HepG2 (cell line): Measurements from ENCODE around the gene ZNF540. TPM values are rescaled to one million over a fixed set of nuclear protein-coding genes. Genes with fewer than 3 reads are reported as not detected.

Experiments used
- ELF1 ChIP-seq: sonication (generic); formaldehyde crosslinking; IDR thresholded peaks from 2 replicates; pipeline ENCODE4 v1.4.0; 2020; ENCODE audit warnings: missing genetic modification reagents
- GZF1 ChIP-seq: sonication (generic); formaldehyde crosslinking; IDR thresholded peaks from 2 replicates; pipeline ENCODE4 v1.5.1; 2020; ENCODE audit warnings: mild to moderate bottlenecking, missing genetic modification reagents
- HNRNPL ChIP-seq: fragments of 200-400 bp; formaldehyde crosslinking; IDR thresholded peaks from 2 replicates; pipeline ENCODE4 v1.6.1; 2017; ENCODE audit warnings: mild to moderate bottlenecking, low read depth, low read length
- JARID2 ChIP-seq: sonication (generic); formaldehyde crosslinking; IDR thresholded peaks from 2 replicates; pipeline ENCODE4 v1.8.1; 2023; ENCODE audit warnings: missing genetic modification reagents, inconsistent platforms; ENCODE audit not compliant: insufficient replicate concordance
- KMT2B ChIP-seq: IDR thresholded peaks from 2 replicates; pipeline ENCODE4 v1.6.1; 2016; ENCODE audit warnings: missing genetic modification reagents, missing compliant biosample characterization
- PHF8 ChIP-seq: sonication (generic); formaldehyde crosslinking; IDR thresholded peaks from 2 replicates; pipeline ENCODE4 v1.5.0; 2020; ENCODE audit warnings: missing genetic modification reagents
- SOX6 ChIP-seq, 2 experiments: fragments of 450-650 bp in 1 of 2; sonication (generic) in 1 of 2; formaldehyde crosslinking in 1 of 2; IDR thresholded peaks; 2 replicates each; pipeline versions ENCODE4 v1.4.0 to v1.6.1; 2017 to 2020; ENCODE audit warnings: antibody characterized with exemption in 1 of 2, mild to moderate bottlenecking in 1 of 2, missing genetic modification reagents in 1 of 2
- SSRP1 ChIP-seq: IDR thresholded peaks from 2 replicates; pipeline ENCODE4 v1.6.1; 2016; ENCODE audit warnings: control low read depth
- TBX2 ChIP-seq: sonication (generic); formaldehyde crosslinking; IDR thresholded peaks from 2 replicates; pipeline ENCODE4 v1.5.0; 2020; ENCODE audit warnings: missing genetic modification reagents, mild to moderate bottlenecking, borderline replicate concordance
- TCF7L2 ChIP-seq: IDR thresholded peaks from 2 replicates; pipeline ENCODE4 v1.6.1; 2011; ENCODE audit warnings: mild to moderate bottlenecking, low read depth, low read length, moderate library complexity
- ZBTB8A ChIP-seq: sonication (generic); formaldehyde crosslinking; IDR thresholded peaks from 2 replicates; pipeline ENCODE4 v1.4.0; 2020; ENCODE audit warnings: mild to moderate bottlenecking, low read depth, missing genetic modification reagents, borderline replicate concordance
- ZSCAN22 ChIP-seq: sonication (generic); formaldehyde crosslinking; IDR thresholded peaks from 2 replicates; pipeline ENCODE4 v1.4.0; 2020; ENCODE audit warnings: mild to moderate bottlenecking, missing genetic modification reagents
- polyA plus RNA-seq, 8 experiments: library from polyadenylated mRNA; depleted of rRNA in 3 of 8; stranded (reverse) in 7 of 8; unstranded in 1 of 8; fragments of >200 nt; fragmentation: Illumina TruSeq in 4 of 8; extraction: Trizol in 4 of 8; gene quantifications; 2 replicates each; pipeline versions ENCODE4 v1.2.1 to v1.2.3, GENCODE V29; 2011 to 2016; ENCODE audit warnings: low read depth in 4 of 8, missing spikeins in 1 of 8, mixed read lengths in 1 of 8; ENCODE audit not compliant: insufficient read depth in 1 of 8
- total RNA-seq, 5 experiments: library from RNA; depleted of rRNA; stranded (reverse); fragments of >200 nt; fragmentation: Illumina TruSeq; extraction: Trizol; gene quantifications; 2 replicates each; pipeline ENCODE4 v1.2.3, GENCODE V29; 2016; ENCODE audit warnings: low read depth in 1 of 5
- TF ChIP-seq, protein P1 (sequence below), 2 experiments: sonication (generic) in 1 of 2; formaldehyde crosslinking in 1 of 2; IDR thresholded peaks; 2 replicates each; pipeline versions ENCODE4 v1.4.0 to v1.6.1; 2018 to 2020; ENCODE audit warnings: missing genetic modification reagents in 2 of 2, borderline replicate concordance in 1 of 2, low read depth in 1 of 2, mild to moderate bottlenecking in 1 of 2, missing biosample characterization in 1 of 2
- TF ChIP-seq, protein P2 (sequence below): sonication (generic); formaldehyde crosslinking; IDR thresholded peaks from 2 replicates; pipeline ENCODE4 v1.5.0; 2020; ENCODE audit warnings: mild to moderate bottlenecking, missing genetic modification reagents
- TF ChIP-seq, protein P3 (sequence below): sonication (generic); formaldehyde crosslinking; IDR thresholded peaks from 2 replicates; pipeline ENCODE4 v1.4.0; 2020; ENCODE audit warnings: mild to moderate bottlenecking, missing genetic modification reagents
- TF ChIP-seq, protein P4 (sequence below): sonication (generic); formaldehyde crosslinking; IDR thresholded peaks from 2 replicates; pipeline ENCODE4 v1.4.0; 2020; ENCODE audit warnings: missing genetic modification reagents, borderline replicate concordance
- TF ChIP-seq, protein P5 (sequence below): sonication (generic); formaldehyde crosslinking; IDR thresholded peaks from 2 replicates; pipeline ENCODE4 v1.5.0; 2020; ENCODE audit warnings: mild to moderate bottlenecking, missing genetic modification reagents
- TF ChIP-seq, protein P6 (sequence below): sonication (generic); formaldehyde crosslinking; IDR thresholded peaks from 2 replicates; pipeline ENCODE4 v1.5.0; 2020; ENCODE audit warnings: missing genetic modification reagents

ZNF540 gene
- total and polyA plus RNA-seq, 2 of the 13 experiments (the other 11 are each of a cell fraction or from before 2014, with no cell fraction given), result 0.21 to 0.40 TPM

DNA sequence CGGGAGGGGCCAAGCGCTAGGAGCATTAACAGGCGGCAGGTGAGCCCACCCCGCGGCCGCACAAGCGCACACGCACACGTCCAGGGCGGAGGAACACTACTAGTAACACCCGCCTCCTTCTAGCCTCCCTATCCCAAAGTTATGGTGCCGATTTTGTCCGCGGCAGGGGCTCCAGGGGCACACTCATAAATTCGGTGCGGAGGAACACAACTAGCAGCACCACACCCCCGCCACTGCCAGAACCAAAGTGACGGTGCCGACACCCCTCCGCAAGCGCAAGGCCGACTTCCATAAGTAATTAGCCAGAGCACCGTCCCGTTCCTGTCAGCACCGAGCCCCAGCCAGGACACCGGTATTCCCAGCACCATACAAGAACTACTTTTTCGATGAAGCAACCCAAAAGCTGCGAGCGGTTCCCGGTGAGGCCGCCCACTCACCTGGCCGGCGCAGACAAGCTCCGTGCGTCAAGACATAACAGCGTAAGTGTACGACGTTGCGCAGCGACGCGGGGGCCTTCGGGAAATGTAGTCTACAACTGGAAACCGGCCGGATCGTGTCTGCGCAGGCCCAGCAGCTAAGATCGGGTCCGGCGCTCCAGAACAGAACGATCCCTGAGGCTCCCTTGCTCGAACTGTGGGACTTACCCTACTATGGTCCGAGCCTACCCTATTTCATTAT, at the start of gene ZNF540, which contains the start of gene ZNF571 (continued):
- TF ChIP-seq, protein P1, sequence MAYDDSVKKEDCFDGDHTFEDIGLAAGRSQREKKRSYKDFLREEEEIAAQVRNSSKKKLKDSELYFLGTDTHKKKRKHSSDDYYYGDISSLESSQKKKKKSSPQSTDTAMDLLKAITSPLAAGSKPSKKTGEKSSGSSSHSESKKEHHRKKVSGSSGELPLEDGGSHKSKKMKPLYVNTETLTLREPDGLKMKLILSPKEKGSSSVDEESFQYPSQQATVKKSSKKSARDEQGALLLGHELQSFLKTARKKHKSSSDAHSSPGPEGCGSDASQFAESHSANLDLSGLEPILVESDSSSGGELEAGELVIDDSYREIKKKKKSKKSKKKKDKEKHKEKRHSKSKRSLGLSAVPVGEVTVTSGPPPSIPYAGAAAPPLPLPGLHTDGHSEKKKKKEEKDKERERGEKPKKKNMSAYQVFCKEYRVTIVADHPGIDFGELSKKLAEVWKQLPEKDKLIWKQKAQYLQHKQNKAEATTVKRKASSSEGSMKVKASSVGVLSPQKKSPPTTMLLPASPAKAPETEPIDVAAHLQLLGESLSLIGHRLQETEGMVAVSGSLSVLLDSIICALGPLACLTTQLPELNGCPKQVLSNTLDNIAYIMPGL (CRISPR knock-in tag; IDR thresholded peaks at IDR 0.05; ENCODE audit: borderline replicate concordance in 1 of 2, low read depth in 1 of 2), result peak; percentile 62 to 75; a peak in 3 of 4 replicates
- TF ChIP-seq, protein P2, sequence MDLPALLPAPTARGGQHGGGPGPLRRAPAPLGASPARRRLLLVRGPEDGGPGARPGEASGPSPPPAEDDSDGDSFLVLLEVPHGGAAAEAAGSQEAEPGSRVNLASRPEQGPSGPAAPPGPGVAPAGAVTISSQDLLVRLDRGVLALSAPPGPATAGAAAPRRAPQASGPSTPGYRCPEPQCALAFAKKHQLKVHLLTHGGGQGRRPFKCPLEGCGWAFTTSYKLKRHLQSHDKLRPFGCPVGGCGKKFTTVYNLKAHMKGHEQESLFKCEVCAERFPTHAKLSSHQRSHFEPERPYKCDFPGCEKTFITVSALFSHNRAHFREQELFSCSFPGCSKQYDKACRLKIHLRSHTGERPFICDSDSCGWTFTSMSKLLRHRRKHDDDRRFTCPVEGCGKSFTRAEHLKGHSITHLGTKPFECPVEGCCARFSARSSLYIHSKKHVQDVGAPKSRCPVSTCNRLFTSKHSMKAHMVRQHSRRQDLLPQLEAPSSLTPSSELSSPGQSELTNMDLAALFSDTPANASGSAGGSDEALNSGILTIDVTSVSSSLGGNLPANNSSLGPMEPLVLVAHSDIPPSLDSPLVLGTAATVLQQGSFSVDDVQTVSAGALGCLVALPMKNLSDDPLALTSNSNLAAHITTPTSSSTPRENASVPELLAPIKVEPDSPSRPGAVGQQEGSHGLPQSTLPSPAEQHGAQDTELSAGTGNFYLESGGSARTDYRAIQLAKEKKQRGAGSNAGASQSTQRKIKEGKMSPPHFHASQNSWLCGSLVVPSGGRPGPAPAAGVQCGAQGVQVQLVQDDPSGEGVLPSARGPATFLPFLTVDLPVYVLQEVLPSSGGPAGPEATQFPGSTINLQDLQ (CRISPR knock-in tag), result peak; percentile 35; the same call in 1 of the 2 replicates
- TF ChIP-seq, protein P3, sequence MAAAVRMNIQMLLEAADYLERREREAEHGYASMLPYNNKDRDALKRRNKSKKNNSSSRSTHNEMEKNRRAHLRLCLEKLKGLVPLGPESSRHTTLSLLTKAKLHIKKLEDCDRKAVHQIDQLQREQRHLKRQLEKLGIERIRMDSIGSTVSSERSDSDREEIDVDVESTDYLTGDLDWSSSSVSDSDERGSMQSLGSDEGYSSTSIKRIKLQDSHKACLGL (CRISPR knock-in tag), result peak; percentile 51; the same call in 1 of the 2 replicates
- TF ChIP-seq, protein P4, sequence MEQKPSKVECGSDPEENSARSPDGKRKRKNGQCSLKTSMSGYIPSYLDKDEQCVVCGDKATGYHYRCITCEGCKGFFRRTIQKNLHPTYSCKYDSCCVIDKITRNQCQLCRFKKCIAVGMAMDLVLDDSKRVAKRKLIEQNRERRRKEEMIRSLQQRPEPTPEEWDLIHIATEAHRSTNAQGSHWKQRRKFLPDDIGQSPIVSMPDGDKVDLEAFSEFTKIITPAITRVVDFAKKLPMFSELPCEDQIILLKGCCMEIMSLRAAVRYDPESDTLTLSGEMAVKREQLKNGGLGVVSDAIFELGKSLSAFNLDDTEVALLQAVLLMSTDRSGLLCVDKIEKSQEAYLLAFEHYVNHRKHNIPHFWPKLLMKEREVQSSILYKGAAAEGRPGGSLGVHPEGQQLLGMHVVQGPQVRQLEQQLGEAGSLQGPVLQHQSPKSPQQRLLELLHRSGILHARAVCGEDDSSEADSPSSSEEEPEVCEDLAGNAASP (CRISPR knock-in tag), result no peak
- TF ChIP-seq JARID2 (CRISPR knock-in tag) (peak; percentile 64), SOX6 (IDR thresholded peaks at IDR 0.05) (no peak), SOX6 (CRISPR knock-in tag; IDR thresholded peaks at IDR 0.05) (peak; percentile 47), HNRNPL (0 out of 2 replicates have a peak, but pooled peaks have one; percentile 41), TCF7L2 (no peak), GZF1 (CRISPR knock-in tag) (0 out of 2 replicates have a peak, but pooled peaks have one; percentile 35), ELF1 (CRISPR knock-in tag) (peak; percentile 55), ZSCAN22 (CRISPR knock-in tag) (no peak), TBX2 (CRISPR knock-in tag) (peak; percentile 79), KMT2B (peak; percentile 93), ZBTB8A (no peak), PHF8 (peak; percentile 70), SSRP1 (CRISPR knock-in tag) (0 out of 2 replicates have a peak, but pooled peaks have one; percentile 14)
- TF ChIP-seq, protein P5, sequence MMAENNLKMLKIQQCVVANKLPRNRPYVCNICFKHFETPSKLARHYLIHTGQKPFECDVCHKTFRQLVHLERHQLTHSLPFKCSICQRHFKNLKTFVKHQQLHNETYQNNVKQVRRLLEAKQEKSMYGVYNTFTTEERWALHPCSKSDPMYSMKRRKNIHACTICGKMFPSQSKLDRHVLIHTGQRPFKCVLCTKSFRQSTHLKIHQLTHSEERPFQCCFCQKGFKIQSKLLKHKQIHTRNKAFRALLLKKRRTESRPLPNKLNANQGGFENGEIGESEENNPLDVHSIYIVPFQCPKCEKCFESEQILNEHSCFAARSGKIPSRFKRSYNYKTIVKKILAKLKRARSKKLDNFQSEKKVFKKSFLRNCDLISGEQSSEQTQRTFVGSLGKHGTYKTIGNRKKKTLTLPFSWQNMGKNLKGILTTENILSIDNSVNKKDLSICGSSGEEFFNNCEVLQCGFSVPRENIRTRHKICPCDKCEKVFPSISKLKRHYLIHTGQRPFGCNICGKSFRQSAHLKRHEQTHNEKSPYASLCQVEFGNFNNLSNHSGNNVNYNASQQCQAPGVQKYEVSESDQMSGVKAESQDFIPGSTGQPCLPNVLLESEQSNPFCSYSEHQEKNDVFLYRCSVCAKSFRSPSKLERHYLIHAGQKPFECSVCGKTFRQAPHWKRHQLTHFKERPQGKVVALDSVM (CRISPR knock-in tag), result peak; percentile 32; the same call in 1 of the 2 replicates
- TF ChIP-seq, protein P6, sequence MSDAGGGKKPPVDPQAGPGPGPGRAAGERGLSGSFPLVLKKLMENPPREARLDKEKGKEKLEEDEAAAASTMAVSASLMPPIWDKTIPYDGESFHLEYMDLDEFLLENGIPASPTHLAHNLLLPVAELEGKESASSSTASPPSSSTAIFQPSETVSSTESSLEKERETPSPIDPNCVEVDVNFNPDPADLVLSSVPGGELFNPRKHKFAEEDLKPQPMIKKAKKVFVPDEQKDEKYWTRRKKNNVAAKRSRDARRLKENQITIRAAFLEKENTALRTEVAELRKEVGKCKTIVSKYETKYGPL (CRISPR knock-in tag), result peak; percentile 29; the same call in 1 of the 2 replicates
